ENCODE results near the gene CCL22.

The CCL22 gene

GRCh38 chr16:57401943-57402640 is 43.5 kb downstream of the CCL22 start:
- no peak overlapping the region for H3K27ac ChIP-seq
- H3K9me3 ChIP-seq, result no peaks in the 10 kb centered on the region
- intact Hi-C loops (cut with DNase I; ENCODE audit: low total_unique reads), result no loop called here
- H3K27me3 ChIP-seq, result no peaks in the 10 kb centered on the region
- no peak for DNase-seq
- peaks cover 0 to 9% (median 2%) of the 10 kb centered on the region in 4 donors for H3K4me1 ChIP-seq
- no peak for TF ChIP-seq CTCF (IDR thresholded peaks at IDR 0.05)
- no peaks in the 10 kb centered on the region for H3K36me3 ChIP-seq
- H3K4me3 ChIP-seq, result no peak overlapping the region

GRCh38 chr16:57403965-57404817 is 45.6 kb downstream of the CCL22 start, which contains the start of gene CCL17:
TSS of gene CCL17 (plus strand) at chr16:57404767. CDS start at chr16:57413933, 9,166 bp downstream.
- intact Hi-C loops (cut with DNase I; ENCODE audit: low total_unique reads), result no loop called here
- TF ChIP-seq CTCF (IDR thresholded peaks at IDR 0.05), result no peak

GRCh38 chr16:57405097-57405496 is 46.5 kb downstream of the CCL22 start:
- no peak for TF ChIP-seq CTCF (IDR thresholded peaks at IDR 0.05)
- intact Hi-C loops (cut with DNase I; ENCODE audit: low total_unique reads), result no loop called here
- H3K27ac ChIP-seq, result no peak overlapping the region

More at GRCh38 chr16:57403965-57404817, 45.6 kb downstream of the CCL22 start, which contains the start of gene CCL17:
- H3K4me1 ChIP-seq, result peaks cover 0 to 9% (median 2%) of the 10 kb centered on the region in 4 donors
- H3K9me3 ChIP-seq, result no peaks in the 10 kb centered on the region
- DNase-seq, result no peak
- H3K27me3 ChIP-seq, result no peaks in the 10 kb centered on the region
- no peak within 1 kb of the TSS for H3K27ac ChIP-seq
- no peak within 1 kb of the TSS for H3K4me3 ChIP-seq
- no peaks in the 10 kb centered on the region for H3K36me3 ChIP-seq

GRCh38 chr16:57406881-57407280 is 48.3 kb downstream of the CCL22 start:
- no peaks in the 10 kb centered on the region for H3K27me3 ChIP-seq
- DNase-seq, result no peak
- intact Hi-C loops (cut with DNase I; ENCODE audit: low total_unique reads), result no loop called here
- H3K27ac ChIP-seq, result no peak overlapping the region
- no peak for TF ChIP-seq CTCF (IDR thresholded peaks at IDR 0.05)
- H3K4me3 ChIP-seq, result no peak overlapping the region
- no peaks in the 10 kb centered on the region for H3K36me3 ChIP-seq
- H3K9me3 ChIP-seq, result no peaks in the 10 kb centered on the region
- H3K4me1 ChIP-seq, result peaks cover 0 to 13% (median 4%) of the 10 kb centered on the region in 4 donors

More at GRCh38 chr16:57405097-57405496, 46.5 kb downstream of the CCL22 start:
- DNase-seq, result no peak
- no peaks in the 10 kb centered on the region for H3K9me3 ChIP-seq
- peaks cover 0 to 9% (median 4%) of the 10 kb centered on the region in 4 donors for H3K4me1 ChIP-seq
- H3K4me3 ChIP-seq, result no peak overlapping the region
- no peaks in the 10 kb centered on the region for H3K27me3 ChIP-seq
- H3K36me3 ChIP-seq, result no peaks in the 10 kb centered on the region

GRCh38 chr16:57407521-57408353 is 49.2 kb downstream of the CCL22 start:
- Histone ChIP-seq H3K36me3 (no peaks in the 10 kb centered on the region), H3K9me3 (no peaks in the 10 kb centered on the region), H3K27ac (no peak overlapping the region), H3K4me1 (peaks cover 0 to 13% (median 4%) of the 10 kb centered on the region in 4 donors), H3K4me3 (no peak overlapping the region), H3K27me3 (no peaks in the 10 kb centered on the region)
- no peak for TF ChIP-seq CTCF (IDR thresholded peaks at IDR 0.05)
- DNase-seq, result no peak
- intact Hi-C loops (cut with DNase I; ENCODE audit: low total_unique reads), result no loop called here

Measured in tibial artery (tissue), 4 donors.